ENCODE results near the gene MEX3A.
"Not testable (repeated sequence)": the region's sequence is repeated elsewhere in the genome, so short reads cannot be mapped to it uniquely, and the experiment has no call there.

Gene MEX3A, protein sequence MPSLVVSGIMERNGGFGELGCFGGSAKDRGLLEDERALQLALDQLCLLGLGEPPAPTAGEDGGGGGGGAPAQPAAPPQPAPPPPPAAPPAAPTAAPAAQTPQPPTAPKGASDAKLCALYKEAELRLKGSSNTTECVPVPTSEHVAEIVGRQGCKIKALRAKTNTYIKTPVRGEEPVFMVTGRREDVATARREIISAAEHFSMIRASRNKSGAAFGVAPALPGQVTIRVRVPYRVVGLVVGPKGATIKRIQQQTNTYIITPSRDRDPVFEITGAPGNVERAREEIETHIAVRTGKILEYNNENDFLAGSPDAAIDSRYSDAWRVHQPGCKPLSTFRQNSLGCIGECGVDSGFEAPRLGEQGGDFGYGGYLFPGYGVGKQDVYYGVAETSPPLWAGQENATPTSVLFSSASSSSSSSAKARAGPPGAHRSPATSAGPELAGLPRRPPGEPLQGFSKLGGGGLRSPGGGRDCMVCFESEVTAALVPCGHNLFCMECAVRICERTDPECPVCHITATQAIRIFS

DNA sequence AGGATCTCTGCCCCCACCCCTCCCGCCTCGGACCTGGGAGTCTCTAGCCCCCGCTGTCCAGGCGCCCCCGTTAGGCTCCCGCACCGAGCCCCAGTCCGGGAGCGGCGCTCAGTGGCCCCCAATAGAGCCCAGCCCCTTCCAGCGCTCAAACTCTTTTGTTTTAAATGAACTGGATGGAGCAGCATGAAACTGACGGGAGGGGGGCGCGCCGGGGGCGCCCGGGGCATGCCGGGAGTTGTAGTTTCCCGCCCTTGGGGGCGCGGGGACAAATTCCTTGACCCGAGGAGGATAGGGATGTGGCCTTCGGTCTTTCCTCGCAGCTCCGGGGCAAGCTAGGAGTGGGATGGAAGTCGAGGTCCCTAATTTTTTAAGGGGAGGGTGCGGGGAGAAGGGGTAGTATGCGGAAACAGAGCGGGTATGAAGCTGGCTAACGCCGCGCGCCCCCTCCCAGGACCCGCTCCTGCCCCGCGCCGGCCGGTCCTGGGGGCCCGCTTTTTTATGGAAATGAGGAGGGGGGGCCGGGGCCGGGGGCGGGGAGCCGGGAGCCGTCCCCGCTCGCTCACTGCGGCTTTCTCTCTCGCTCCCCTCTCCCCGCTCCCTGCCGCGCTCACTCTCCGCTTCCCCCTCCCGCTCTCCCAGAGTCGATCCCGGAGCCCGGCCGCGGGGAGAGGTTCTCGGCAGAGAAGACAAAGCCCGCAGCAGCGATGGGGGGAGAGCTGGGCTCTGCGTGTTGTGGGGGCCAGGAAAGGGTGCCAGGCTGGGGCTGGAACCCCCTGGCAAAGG lies at the start of gene MEX3A:
TSS of gene MEX3A (minus strand) at position 157 of the 783 bp plus-strand sequence. CDS start 467 bp downstream, outside the sequence.
- peak; percentile 86 for DNase-seq

DNA sequence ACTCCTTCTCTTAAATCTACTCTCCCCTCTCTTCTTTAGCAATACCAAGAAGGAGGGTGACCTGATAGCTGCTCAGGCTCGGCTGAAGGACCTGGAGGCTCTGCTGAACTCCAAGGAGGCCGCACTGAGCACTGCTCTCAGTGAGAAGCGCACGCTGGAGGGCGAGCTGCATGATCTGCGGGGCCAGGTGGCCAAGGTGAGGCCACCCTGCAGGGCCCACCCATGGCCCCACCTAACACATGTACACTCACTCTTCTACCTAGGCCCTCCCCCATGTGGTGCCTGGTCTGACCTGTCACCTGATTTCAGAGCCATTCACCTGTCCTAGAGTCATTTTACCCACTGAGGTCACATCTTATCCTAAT lies 48.3 kb upstream of the MEX3A start:
- no peak for DNase-seq

- DNase-seq = peak; percentile 95
These were observed 47.7 kb upstream of the MEX3A start for GRCh38 chr1:156129687-156130577.

- no peak for DNase-seq
These were observed 46.7 kb upstream of the MEX3A start for GRCh38 chr1:156128654-156129597.

GRCh38 chr1:156128308-156128653 lies 46.0 kb upstream of the MEX3A start:
- DNase-seq = no peak

GRCh38 chr1:156126630-156127534 lies 44.6 kb upstream of the MEX3A start:
- peak; percentile 89 for DNase-seq

GRCh38 chr1:156126043-156126629 lies 43.9 kb upstream of the MEX3A start:
- DNase-seq = peak; percentile 80

DNA sequence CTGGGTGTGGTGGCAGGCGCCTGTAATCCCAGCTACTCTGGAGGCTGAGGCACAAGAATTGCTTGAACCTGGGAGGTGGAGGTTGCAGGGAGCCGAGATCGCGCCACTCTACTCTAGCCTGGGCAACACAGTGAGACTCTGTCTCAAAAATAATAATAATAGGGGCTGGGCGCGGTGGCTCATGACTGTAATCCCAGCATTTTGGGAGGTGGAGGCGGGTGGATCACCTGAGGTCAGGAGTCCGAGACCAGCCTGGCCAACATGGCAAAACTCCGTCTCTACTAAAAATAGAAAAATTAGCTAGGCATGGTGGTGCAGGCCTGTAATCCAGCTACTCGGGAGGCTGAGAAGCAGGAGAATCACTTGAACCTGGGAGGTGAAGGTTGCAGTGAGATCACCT lies 43.3 kb upstream of the MEX3A start:
- DNase-seq = not testable (repeated sequence)

DNA sequence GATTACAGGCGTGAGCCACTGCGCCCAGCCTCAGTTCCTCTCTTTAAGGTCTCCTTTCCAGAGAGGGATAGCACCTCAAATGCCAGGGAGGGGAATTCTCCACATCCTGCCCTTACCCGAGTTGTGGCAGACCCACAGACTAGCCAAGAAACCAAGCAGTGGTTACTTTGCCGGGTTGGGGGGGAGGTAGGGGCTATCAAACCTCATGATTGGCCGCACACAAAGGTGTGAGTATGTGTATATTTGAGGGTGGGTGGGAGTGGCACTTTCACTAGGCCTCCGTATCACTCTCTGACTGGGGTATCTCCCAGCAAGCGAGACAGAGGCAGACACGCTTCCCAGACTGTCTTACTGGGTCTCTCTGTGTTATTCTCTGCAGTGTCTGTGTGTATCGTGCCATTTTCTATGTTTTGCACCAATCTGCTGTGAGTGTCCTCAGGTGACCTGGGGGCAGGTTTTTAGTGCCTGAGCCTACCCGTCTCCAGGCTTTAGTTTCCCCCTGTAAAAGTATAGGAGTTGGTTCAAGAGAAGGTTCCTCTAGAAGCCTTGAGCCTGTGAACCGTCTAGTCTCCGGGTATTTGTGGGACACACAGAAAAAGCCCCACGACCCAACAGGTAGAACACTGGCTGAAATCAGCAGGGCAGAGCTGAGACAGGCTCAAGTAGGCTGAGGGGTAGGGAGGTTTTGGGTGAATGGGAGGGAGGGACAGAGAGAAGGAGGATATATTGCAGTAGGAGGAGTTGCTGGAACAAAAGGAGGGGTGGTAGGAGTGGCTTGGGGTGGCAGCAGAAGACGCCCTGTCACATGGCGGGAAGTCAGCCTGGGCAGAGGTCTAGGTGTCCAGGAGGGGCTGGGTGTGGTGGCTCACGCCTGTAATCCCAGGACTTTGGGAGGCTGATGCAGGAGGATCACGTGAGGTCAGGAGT lies 42.6 kb upstream of the MEX3A start:
- DNase-seq = no peak

- DNase-seq = peak; percentile 85
These were observed 41.3 kb upstream of the MEX3A start for GRCh38 chr1:156123356-156124196.

- DNase-seq = no peak
These were observed 40.5 kb upstream of the MEX3A start for GRCh38 chr1:156122519-156123355.

GRCh38 chr1:156122086-156122485 lies 39.8 kb upstream of the MEX3A start:
- DNase-seq = no peak

GRCh38 chr1:156121457-156121856 lies 39.2 kb upstream of the MEX3A start:
- no peak for DNase-seq

DNA sequence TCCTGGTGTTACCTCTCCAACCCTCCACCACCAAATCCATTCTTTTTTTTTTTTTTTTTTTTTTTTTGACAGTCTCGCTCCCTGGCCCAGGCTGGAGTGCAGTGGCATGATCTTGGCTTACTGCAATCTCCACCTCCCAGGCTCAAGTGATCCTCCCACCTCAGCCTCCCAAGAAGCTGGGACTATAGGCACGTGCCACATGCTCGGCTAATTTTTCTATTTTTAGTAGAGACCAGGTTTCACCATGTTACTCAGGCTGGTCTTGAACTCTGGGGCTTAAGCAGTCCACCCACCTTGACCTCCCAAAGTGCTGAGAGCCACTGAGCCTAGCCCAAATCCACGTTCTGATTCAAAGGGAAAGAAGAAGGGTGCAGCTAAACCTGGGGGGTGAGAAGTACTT lies 38.7 kb upstream of the MEX3A start:
- DNase-seq = not testable (repeated sequence)

- no peak for DNase-seq
These were observed 38.1 kb upstream of the MEX3A start for GRCh38 chr1:156120318-156120717.

DNA sequence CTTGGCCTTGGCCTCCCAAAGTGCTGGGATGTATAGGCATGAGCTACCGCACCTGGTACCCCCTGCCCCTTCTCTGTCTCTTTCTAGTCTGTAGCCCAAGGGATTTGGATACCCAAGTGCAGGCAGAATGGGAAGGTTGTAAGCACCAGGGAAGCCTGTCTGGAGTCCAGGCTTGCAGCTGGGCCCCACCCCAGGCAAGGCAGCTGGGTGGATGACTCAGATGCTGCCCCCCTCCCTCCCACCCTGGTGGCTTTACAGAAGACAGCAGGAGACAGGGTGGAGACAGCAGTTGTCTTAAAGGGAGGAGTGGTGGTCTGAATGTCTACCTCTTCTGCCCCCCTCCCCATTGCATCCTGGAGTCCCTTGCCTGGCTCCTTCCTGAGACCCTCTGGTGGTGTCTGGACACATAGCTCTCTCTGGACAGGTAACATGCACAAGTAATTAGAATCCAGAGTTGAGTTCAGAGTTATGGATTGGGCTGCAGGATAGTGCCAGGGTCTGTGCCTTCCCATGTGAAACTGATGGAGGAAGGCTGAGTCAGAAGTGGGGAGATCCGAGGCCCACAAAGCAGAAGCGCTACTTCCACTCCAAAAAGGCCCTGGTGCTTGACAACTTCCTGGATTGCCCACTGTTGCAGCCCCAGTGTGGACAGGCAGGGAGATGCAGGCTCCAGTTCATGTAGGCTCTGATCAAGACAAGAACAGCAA lies 37.4 kb upstream of the MEX3A start:
- no peak for DNase-seq

All from activated CD8-positive, alpha-beta memory T cell treated with anti-CD3 and anti-CD28 coated beads for 24 hours (primary cell).